Kidney (tissue), 14 donors: ENCODE results near the gene SUCLG1. TPM values are rescaled to one million over a fixed set of nuclear protein-coding genes. Genes with fewer than 3 reads are reported as not detected.

Experiments used
- DNase-seq, 5 donors: peaks; one replicate each; pipeline ENCODE4 v3.0.0-alpha.2; 2013 to 2020
- FAIRE-seq: peaks from 2 replicates; lab custom pipeline; 2012; peaks lifted over from hg19 to GRCh38; lab: Jason Lieb, UNC
- H3K27ac ChIP-seq, 2 donors: one replicate each; pipeline ENCODE4 v1.7.0; 2013; ENCODE audit warnings: low read depth in 2 of 2, low read length in 2 of 2, inconsistent platforms in 1 of 2
- H3K27me3 ChIP-seq: one replicate; pipeline ENCODE4 v1.7.1; 2013; ENCODE audit warnings: low read length, inconsistent platforms; ENCODE audit not compliant: control insufficient read depth, insufficient read depth
- H3K36me3 ChIP-seq, 3 donors: one replicate each; pipeline versions ENCODE4 v1.7.0 to v1.7.1; 2013; ENCODE audit warnings: low read length in 3 of 3, control low read depth in 1 of 3, inconsistent platforms in 1 of 3; ENCODE audit not compliant: insufficient read depth in 3 of 3, control insufficient read depth in 2 of 3
- H3K4me1 ChIP-seq, 3 donors: one replicate each; pipeline versions ENCODE4 v1.7.0 to v1.7.1; 2013; ENCODE audit warnings: low read length in 3 of 3, inconsistent platforms in 1 of 3, low read depth in 1 of 3; ENCODE audit not compliant: control insufficient read depth in 2 of 3, insufficient read depth in 2 of 3
- H3K4me3 ChIP-seq, 3 donors: one replicate each; pipeline versions ENCODE4 v1.7.0 to v1.8.1; 2013; ENCODE audit warnings: low read length in 3 of 3, control low read depth in 1 of 3, inconsistent platforms in 1 of 3
- H3K9ac ChIP-seq, 3 donors: one replicate each; pipeline versions ENCODE4 v1.7.0 to v1.7.1; 2013; ENCODE audit warnings: low read length in 3 of 3, control low read depth in 1 of 3, inconsistent platforms in 1 of 3
- H3K9me3 ChIP-seq, 3 donors: one replicate each; pipeline versions ENCODE4 v1.7.0 to v1.7.1; 2013; ENCODE audit warnings: low read length in 3 of 3, control low read depth in 1 of 3, inconsistent platforms in 1 of 3; ENCODE audit not compliant: control insufficient read depth in 2 of 3, insufficient read depth in 1 of 3
- intact Hi-C: fragments of 100-400 bp; cut with DNase I; formaldehyde crosslinking; loops from one replicate; pipeline ENCODE4 v1.11.1; 2022
- polyA plus RNA-seq: library from polyadenylated mRNA; stranded (reverse); fragments of 350-450 nt; fragmentation: Illumina TruSeq; extraction: RNeasy Lipid Tissue Mini Kit (QIAGEN cat#74804); gene quantifications from one replicate; pipeline ENCODE4 v1.2.3, GENCODE V29; 2014; ENCODE audit warnings: low read depth, low replicate concordance; ENCODE audit not compliant: insufficient read depth
- total RNA-seq: library from RNA; stranded (reverse); fragmentation: NEBNext Ultra II Directional; extraction: Animal tissue kit (Norgen Biotek cat#: 25700); gene quantifications from one replicate; pipeline ENCODE4 v1.2.1, GENCODE V29; 2021
- TF ChIP-seq, protein P1 (sequence below): IDR thresholded peaks from 3 replicates; pipeline ENCODE4 v1.5.1; 2012; ENCODE audit warnings: mild to moderate bottlenecking, moderate library complexity, borderline replicate concordance; ENCODE audit not compliant: insufficient read depth; ENCODE audit errors: extremely low read depth
- donor health status: control.
- donor health status: control.
- donor health status: control.
- donor health status: control.
- donor health status: control.
- donor health status: DM: yes; HTN: yes; CAD: no.
- donor health status: Normal renal cell carcinoma (clear cell type).

The SUCLG1 gene
- total and polyA plus RNA-seq, 2 donors from 2014 or later, result 89.6 to 789 TPM

DNA sequence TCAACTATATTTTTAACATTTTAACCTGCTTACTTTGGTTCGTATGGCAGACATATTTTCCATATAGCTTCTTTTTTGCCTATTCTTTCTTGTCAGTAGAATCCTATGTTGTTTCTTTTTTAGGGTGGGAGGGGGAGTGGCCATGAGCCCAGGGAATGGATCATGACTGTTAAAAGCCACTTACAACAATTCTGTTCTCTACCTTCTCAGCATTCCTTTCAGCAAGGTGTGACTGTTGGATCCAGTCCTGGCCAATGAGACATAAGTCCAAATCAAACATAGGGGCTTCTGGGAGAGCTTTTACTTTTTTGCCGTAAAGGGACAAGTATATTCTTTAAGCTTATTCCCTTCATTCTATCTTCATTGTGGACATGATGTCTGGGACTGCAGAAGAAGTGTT lies 32.2 kb upstream of the SUCLG1 start:
- DNase-seq (no peak), FAIRE-seq (no peak)
- Histone ChIP-seq H3K36me3 (no peaks in the 10 kb centered on the region), H3K27ac (no peak overlapping the region), H3K4me3 (no peak overlapping the region), H3K9ac (no peak overlapping the region), H3K9me3 (no peaks in the 10 kb centered on the region), H3K4me1 (peaks cover 0 to 19% (median 2%) of the 10 kb centered on the region in 3 donors), H3K27me3 (no peaks in the 10 kb centered on the region)
- intact Hi-C loops, result loop anchor here (10.0 kb wide), 1 partner anchor 394 kb away; the partner anchor contains the start of gene TRABD2A
- TF ChIP-seq, protein P1, sequence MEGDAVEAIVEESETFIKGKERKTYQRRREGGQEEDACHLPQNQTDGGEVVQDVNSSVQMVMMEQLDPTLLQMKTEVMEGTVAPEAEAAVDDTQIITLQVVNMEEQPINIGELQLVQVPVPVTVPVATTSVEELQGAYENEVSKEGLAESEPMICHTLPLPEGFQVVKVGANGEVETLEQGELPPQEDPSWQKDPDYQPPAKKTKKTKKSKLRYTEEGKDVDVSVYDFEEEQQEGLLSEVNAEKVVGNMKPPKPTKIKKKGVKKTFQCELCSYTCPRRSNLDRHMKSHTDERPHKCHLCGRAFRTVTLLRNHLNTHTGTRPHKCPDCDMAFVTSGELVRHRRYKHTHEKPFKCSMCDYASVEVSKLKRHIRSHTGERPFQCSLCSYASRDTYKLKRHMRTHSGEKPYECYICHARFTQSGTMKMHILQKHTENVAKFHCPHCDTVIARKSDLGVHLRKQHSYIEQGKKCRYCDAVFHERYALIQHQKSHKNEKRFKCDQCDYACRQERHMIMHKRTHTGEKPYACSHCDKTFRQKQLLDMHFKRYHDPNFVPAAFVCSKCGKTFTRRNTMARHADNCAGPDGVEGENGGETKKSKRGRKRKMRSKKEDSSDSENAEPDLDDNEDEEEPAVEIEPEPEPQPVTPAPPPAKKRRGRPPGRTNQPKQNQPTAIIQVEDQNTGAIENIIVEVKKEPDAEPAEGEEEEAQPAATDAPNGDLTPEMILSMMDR, result no peak

DNA sequence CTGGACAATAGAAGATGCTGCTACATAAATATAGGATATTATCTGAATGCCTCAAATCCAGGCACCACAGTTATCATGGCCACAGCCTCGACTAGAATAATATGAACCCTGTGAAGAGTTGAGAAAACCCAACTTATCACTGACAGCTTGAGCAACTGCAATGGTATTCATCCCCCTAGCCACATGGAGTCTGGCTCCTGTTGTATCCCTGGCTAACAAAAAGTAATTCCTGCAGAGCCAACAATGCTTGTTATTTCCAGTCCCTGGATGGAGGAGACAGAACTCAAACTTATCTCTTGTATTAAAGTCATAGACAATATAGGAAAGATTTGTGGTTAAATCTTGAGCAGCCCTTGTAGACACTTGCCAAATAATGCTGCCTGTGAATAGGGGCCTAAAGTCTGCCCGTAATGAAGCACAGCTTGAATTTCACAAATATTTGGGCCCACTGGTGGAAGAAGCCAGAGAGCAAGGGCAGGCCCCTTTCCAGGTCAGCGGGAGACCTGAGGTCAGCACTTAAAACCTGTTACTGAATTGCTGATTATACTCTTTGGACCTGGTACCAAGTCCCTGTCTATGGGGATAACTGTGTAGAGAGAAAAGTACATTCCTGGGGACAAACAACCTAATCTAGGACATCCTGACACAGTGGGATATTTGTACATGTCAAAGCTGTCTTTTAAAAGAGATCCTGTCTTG lies 28.4 kb upstream of the SUCLG1 start:
- intact Hi-C loops, result no loop called here
- no peak overlapping the region for H3K9ac ChIP-seq
- no peak for DNase-seq
- no peaks in the 10 kb centered on the region for H3K9me3 ChIP-seq
- no peaks in the 10 kb centered on the region for H3K27me3 ChIP-seq
- H3K36me3 ChIP-seq, result no peaks in the 10 kb centered on the region
- TF ChIP-seq, protein P1, result no peak
- peaks cover 0 to 25% (median 12%) of the 10 kb centered on the region in 3 donors for H3K4me1 ChIP-seq
- no peak for FAIRE-seq
- no peak overlapping the region for H3K4me3 ChIP-seq
- peak overlapping the region; percentile 23 to 55 for H3K27ac ChIP-seq

DNA sequence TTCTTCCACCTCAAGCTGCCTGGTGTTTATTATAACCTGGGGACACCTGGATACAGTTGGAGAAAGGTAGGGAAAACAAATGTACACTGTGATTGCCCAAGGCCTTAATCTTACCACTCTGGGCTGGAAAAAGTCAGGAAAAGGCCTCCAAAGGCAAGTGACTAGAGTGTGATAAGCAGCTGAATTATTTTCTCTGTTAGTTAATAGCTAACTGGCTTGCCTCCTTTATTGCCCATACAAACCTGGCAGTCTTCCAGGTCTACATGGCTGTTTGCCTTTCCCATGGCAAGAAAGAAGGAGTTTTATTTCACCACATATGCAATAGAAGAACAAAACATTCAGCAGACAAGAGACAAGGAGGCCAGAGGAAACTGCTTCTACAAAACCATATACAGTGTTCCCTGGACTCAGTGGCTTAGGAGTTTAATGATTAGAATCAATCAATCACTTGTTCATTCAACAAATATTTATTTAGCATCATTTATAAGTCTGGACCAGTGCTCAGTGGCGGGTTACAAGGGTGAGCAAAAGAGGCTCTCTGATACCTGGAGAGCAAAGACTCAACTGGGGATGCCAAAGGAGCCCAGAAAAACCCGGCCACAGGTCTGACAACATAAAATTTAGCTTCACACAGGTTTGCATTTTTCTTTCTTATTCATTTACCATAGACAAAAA lies 27.5 kb upstream of the SUCLG1 start:
- Histone ChIP-seq H3K36me3 (no peaks in the 10 kb centered on the region), H3K4me1 (peaks cover 0 to 24% (median 14%) of the 10 kb centered on the region in 3 donors), H3K27ac (peak overlapping the region; percentile 45 to 79), H3K9ac (no peak overlapping the region), H3K9me3 (no peaks in the 10 kb centered on the region), H3K27me3 (no peaks in the 10 kb centered on the region), H3K4me3 (no peak overlapping the region)
- FAIRE-seq (no peak), DNase-seq (peak in 3 of 5 donors; percentile 47 to 84 (median 81))
- intact Hi-C loops, result no loop called here
- TF ChIP-seq, protein P1, result no peak
